NT2/D1 (cell line): Measurements from ENCODE around the gene NBEAL2.

Experiments used
- SUZ12 ChIP-seq: IDR thresholded peaks from 2 replicates; pipeline ENCODE4 v1.6.1; 2011; ENCODE audit not compliant: insufficient read length, insufficient read depth; ENCODE audit errors: extremely low read depth
- YY1 ChIP-seq: IDR thresholded peaks from 2 replicates; pipeline ENCODE4 v1.6.1; 2011; ENCODE audit not compliant: insufficient read length, insufficient read depth
- ZNF274 ChIP-seq: IDR thresholded peaks from 2 replicates; pipeline ENCODE4 v1.6.1; 2011; ENCODE audit warnings: mild to moderate bottlenecking, low read depth, low read length

GRCh38 chr3:47007482-47008233 lies 28.2 kb downstream of the NBEAL2 start:
- TF ChIP-seq YY1, result no peak
- no peak for TF ChIP-seq SUZ12
- no peak for TF ChIP-seq ZNF274
